Breast epithelium (tissue), 4 donors: Measurements from ENCODE around the gene CCBE1. TPM values are rescaled to one million over a fixed set of nuclear protein-coding genes. Genes with fewer than 3 reads are reported as not detected.

Source experiments
- DNase-seq, 2 donors: peaks; one replicate each; pipeline ENCODE4 v3.0.0-alpha.2; 2019; ENCODE audit warnings: low spot score in 2 of 2
- H3K27ac ChIP-seq, 2 donors: fragments of 200-600 bp; sonication (generic) in 1 of 2; one replicate each; pipeline ENCODE4 v1.5.1; 2016 to 2019; ENCODE audit warnings: mild to moderate bottlenecking in 1 of 2
- H3K27me3 ChIP-seq, 2 donors: fragments of 200-600 bp; sonication (generic) in 1 of 2; one replicate each; pipeline versions ENCODE4 v1.5.1 to v1.6.0; 2017 to 2019; ENCODE audit warnings: control low read depth in 1 of 2, mild to moderate bottlenecking in 1 of 2
- H3K36me3 ChIP-seq: fragments of 200-600 bp; one replicate; pipeline ENCODE4 v1.5.1; 2019
- H3K4me1 ChIP-seq, 2 donors: fragments of 200-600 bp; sonication (generic); one replicate each; pipeline ENCODE4 v1.5.1; 2016 to 2019; ENCODE audit warnings: control low read depth in 1 of 2
- H3K4me3 ChIP-seq, 3 donors: fragments of 200-600 bp; sonication (generic); 1 replicate in 2 of 3; 2 replicates in 1 of 3; pipeline ENCODE4 v1.5.1; 2016 to 2019; ENCODE audit warnings: mild to moderate bottlenecking in 3 of 3, moderate library complexity in 2 of 3
- H3K9me3 ChIP-seq, 2 donors: fragments of 200-600 bp; sonication (generic) in 1 of 2; one replicate each; pipeline ENCODE4 v1.5.1; 2016 to 2019; ENCODE audit warnings: control low read depth in 1 of 2
- POLR2A ChIP-seq: fragments of 450-650 bp; IDR thresholded peaks from one replicate; pipeline ENCODE4 v1.6.1; 2016; ENCODE audit warnings: antibody characterized with exemption, mild to moderate bottlenecking, moderate library complexity
- POLR2AphosphoS5 ChIP-seq, 3 donors: sonication (generic); formaldehyde crosslinking; IDR thresholded peaks; one replicate each; pipeline ENCODE4 v1.6.1; 2017; ENCODE audit warnings: antibody characterized with exemption in 3 of 3
- intact Hi-C: fragments of 100-400 bp; cut with DNase I; formaldehyde crosslinking; loops from one replicate; pipeline ENCODE4 v1.15.1; 2023; ENCODE audit warnings: low total_unique reads
- total RNA-seq, 3 donors: library from RNA; depleted of rRNA; stranded (reverse); fragments of >200 nt; gene quantifications; one replicate each; pipeline ENCODE4 v1.1.0, GENCODE V29; 2016
- TF ChIP-seq, protein P1 (sequence below), 3 donors: fragments of 450-650 bp; IDR thresholded peaks; one replicate each; pipeline ENCODE4 v1.5.1; 2016 to 2017; ENCODE audit warnings: antibody characterized with exemption in 3 of 3, mild to moderate bottlenecking in 3 of 3, moderate library complexity in 3 of 3

Gene CCBE1
- total RNA-seq, 3 donors from 2014 or later = 3.5 to 4.9 (median 4.0) TPM

GRCh38 chr18:59659508-59660170 is 37.6 kb downstream of the CCBE1 start:
- no peaks in the 10 kb centered on the region for H3K27me3 ChIP-seq
- TF ChIP-seq, protein P1, sequence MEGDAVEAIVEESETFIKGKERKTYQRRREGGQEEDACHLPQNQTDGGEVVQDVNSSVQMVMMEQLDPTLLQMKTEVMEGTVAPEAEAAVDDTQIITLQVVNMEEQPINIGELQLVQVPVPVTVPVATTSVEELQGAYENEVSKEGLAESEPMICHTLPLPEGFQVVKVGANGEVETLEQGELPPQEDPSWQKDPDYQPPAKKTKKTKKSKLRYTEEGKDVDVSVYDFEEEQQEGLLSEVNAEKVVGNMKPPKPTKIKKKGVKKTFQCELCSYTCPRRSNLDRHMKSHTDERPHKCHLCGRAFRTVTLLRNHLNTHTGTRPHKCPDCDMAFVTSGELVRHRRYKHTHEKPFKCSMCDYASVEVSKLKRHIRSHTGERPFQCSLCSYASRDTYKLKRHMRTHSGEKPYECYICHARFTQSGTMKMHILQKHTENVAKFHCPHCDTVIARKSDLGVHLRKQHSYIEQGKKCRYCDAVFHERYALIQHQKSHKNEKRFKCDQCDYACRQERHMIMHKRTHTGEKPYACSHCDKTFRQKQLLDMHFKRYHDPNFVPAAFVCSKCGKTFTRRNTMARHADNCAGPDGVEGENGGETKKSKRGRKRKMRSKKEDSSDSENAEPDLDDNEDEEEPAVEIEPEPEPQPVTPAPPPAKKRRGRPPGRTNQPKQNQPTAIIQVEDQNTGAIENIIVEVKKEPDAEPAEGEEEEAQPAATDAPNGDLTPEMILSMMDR (IDR thresholded peaks at IDR 0.05) = no peak
- no peak for TF ChIP-seq POLR2AphosphoS5 (IDR thresholded peaks at IDR 0.05)
- TF ChIP-seq POLR2A = no peak
- H3K9me3 ChIP-seq = no peaks in the 10 kb centered on the region
- no peak for DNase-seq
- no peak overlapping the region for H3K4me3 ChIP-seq
- H3K36me3 ChIP-seq = no peaks in the 10 kb centered on the region
- intact Hi-C loops = loop anchor here (10.0 kb wide), 1 partner anchor 845 kb away; no protein-coding TSS in a partner anchor
- H3K27ac ChIP-seq = no peak overlapping the region
- no peaks in the 10 kb centered on the region for H3K4me1 ChIP-seq

GRCh38 chr18:59658941-59659340 is 38.3 kb downstream of the CCBE1 start:
- no peaks in the 10 kb centered on the region for H3K4me1 ChIP-seq
- no peaks in the 10 kb centered on the region for H3K9me3 ChIP-seq
- intact Hi-C loops = no loop called here
- no peaks in the 10 kb centered on the region for H3K27me3 ChIP-seq
- TF ChIP-seq, protein P1 (IDR thresholded peaks at IDR 0.05) = no peak
- TF ChIP-seq POLR2AphosphoS5 (IDR thresholded peaks at IDR 0.05) = no peak
- TF ChIP-seq POLR2A = no peak
- H3K27ac ChIP-seq = no peak overlapping the region
- H3K4me3 ChIP-seq = no peak overlapping the region
- no peaks in the 10 kb centered on the region for H3K36me3 ChIP-seq
- no peak for DNase-seq

GRCh38 chr18:59657012-59657411 is 40.2 kb downstream of the CCBE1 start:
- Histone ChIP-seq H3K9me3 (no peaks in the 10 kb centered on the region), H3K4me1 (no peaks in the 10 kb centered on the region), H3K36me3 (no peaks in the 10 kb centered on the region), H3K27me3 (no peaks in the 10 kb centered on the region), H3K27ac (no peak overlapping the region), H3K4me3 (no peak overlapping the region)
- no peak for DNase-seq
- intact Hi-C loops = no loop called here
- no peak for TF ChIP-seq POLR2A
- TF ChIP-seq, protein P1 (IDR thresholded peaks at IDR 0.05) = no peak
- no peak for TF ChIP-seq POLR2AphosphoS5 (IDR thresholded peaks at IDR 0.05)

GRCh38 chr18:59656373-59656887 is 40.8 kb downstream of the CCBE1 start:
- DNase-seq = no peak
- Histone ChIP-seq H3K4me1 (no peaks in the 10 kb centered on the region), H3K9me3 (no peaks in the 10 kb centered on the region), H3K27me3 (no peaks in the 10 kb centered on the region), H3K27ac (no peak overlapping the region), H3K36me3 (no peaks in the 10 kb centered on the region), H3K4me3 (no peak overlapping the region)
- TF ChIP-seq POLR2AphosphoS5 (IDR thresholded peaks at IDR 0.05) (no peak), POLR2A (no peak)
- TF ChIP-seq, protein P1 (IDR thresholded peaks at IDR 0.05) = no peak
- intact Hi-C loops = no loop called here

DNA sequence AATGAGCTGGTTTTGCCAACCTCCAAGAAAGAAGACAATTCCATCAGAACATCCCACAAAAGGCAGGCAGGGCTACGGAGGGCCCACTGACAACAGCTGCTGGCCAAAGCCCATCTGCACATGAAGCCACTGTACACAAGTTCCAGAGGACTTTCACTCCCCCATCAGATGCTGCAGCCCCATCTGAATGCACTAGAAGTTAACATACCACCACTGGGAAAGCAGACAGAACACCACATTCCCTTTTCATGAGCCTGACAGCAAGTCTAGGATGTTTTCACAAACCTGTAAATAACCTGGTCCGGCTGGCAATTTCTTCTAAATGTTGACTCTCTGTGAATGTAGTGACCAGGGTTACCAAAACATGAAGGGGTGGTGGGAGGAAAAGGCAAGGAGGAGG is 41.5 kb downstream of the CCBE1 start:
- intact Hi-C loops = no loop called here
- TF ChIP-seq, protein P1 (IDR thresholded peaks at IDR 0.05) = no peak
- TF ChIP-seq POLR2A (no peak), POLR2AphosphoS5 (IDR thresholded peaks at IDR 0.05) (no peak)
- no peak overlapping the region for H3K27ac ChIP-seq

More for the DNA sequence above, 41.5 kb downstream of the CCBE1 start:
- DNase-seq = no peak
- Histone ChIP-seq H3K36me3 (no peaks in the 10 kb centered on the region), H3K4me3 (no peak overlapping the region), H3K4me1 (no peaks in the 10 kb centered on the region), H3K27me3 (no peaks in the 10 kb centered on the region), H3K9me3 (no peaks in the 10 kb centered on the region)
